Measurements from ENCODE around the gene NFAT5.
"Not testable (repeated sequence)": the region's sequence is repeated elsewhere in the genome, so short reads cannot be mapped to it uniquely, and the experiment has no call there.

The NFAT5 gene

GRCh38 chr16:69553332-69553731 is 12.4 kb upstream of the NFAT5 start:
- no peak for DNase-seq (ENCODE audit: low spot score)

DNA sequence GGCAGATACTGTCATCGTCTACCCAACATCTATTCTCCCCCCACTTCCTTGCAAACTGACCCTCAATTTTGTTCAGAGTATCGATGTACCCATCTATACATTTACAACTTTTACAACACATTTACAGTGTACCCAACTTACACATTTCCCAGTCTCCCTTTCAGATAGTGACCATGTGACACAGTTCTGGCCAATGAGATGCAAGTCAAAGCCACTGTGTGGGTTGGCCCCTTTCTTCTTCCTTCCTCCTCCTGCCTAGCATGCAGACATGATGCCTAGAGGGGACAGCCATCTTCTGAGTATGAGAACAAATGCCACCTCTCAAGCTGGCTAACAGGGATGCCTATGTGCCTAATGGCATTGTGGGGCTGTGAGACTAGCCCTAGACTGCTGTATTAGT is 11.3 kb upstream of the NFAT5 start:
- DNase-seq (ENCODE audit: low spot score): peak; percentile 45

DNA sequence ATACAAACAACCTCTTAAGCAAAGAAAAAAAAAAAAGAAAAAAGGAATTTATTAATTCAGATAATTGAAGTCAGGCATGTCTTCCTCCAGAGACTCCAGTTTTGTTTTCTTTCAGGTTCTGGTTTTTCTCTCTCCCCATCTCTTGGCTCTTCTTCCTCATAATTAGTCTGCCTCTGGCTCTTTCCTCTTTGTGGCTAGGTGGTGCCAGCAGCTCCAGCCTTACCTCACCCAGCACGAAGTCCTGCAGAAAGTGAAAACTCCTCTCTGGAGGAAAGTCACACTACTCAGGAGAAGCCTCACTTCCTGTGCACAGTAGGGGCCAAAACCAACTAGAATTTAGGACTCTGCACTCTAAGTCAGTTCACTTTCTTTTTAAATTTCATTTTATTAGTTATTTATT is 10.3 kb upstream of the NFAT5 start:
- DNase-seq (ENCODE audit: low spot score): no peak

DNA sequence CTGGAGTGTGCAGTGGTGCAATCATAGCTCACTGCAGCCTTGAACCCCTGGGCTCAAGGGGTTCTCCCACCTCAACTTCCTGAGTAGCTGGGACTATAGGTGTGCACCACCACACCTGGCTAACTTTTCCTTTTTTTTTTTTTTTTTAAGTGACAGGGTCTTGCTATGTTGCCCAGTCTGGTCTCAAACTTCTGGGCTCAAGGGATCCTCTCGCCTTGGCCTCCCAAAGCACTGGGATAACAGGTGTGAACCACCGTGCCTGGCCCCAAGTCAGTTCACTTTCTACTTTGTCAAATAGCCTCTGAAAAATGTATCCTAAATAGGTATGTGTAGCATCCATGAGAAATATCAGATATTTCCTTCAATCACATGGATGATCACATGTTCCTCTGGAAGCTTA is 9.9 kb upstream of the NFAT5 start:
- no peak for DNase-seq (ENCODE audit: low spot score)

GRCh38 chr16:69559164-69559563 is 6.6 kb upstream of the NFAT5 start:
- no peak for DNase-seq (ENCODE audit: low spot score)

DNA sequence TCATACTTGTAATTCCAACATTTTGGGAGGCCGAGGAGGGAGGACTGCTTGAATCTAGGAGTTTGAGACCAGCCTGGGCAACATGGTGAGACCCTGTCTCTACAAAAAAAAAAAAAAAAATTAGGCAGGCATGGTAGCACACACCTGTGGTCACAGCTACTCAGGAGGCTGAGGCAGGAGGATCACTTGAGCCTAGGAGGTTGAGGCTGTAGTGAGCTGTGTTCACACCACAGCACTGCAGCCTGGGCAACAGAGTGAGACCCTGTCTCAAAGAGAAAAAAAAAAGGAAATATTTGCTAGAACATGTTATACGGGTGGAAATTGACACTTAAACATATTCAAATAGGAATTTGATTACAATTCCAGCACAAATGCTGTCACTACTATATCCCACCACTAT is 4.4 kb upstream of the NFAT5 start:
- not testable (repeated sequence) for DNase-seq (ENCODE audit: low spot score)

DNA sequence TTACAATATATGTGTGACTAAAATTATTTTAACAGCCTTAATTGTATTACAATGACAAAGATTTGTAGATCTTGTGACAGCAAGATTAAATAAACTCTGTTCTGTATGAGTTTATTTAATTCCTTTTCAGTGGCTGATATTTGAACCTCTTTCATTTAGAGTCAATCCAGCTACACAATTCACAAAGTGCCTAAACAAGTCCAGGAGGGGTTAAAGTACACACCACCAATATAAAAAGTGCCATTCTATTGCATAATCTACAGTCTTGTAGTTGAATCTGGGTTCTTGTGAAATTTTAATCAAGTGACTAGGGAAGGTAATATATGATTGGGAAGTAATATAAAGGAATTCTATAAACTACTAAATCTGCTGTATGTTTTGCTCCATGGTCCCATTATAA is 3.9 kb upstream of the NFAT5 start:
- DNase-seq (ENCODE audit: low spot score): no peak

DNA sequence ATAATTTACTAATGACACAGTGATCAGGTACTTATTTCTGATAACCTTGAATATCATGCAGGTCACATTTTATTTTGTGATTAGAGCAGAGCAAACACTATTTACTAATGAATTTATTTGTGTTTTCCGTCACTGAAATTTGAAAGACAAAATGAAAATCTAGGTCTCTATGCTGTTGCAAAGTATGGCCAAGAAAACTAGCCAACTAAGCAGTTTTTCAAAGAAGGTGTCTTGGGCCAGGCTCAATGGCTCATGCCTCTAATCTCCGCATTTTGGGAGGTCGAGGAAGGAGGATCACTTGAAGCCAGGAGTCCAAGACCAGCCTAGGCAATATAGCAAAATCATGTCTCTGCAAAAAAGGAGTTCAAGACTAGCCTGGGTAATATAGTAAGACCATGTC is 3.0 kb upstream of the NFAT5 start:
- no peak for DNase-seq (ENCODE audit: low spot score)

GRCh38 chr16:69563605-69564580 is 1.9 kb upstream of the NFAT5 start:
- peak; percentile 88 for DNase-seq (ENCODE audit: low spot score)

DNA sequence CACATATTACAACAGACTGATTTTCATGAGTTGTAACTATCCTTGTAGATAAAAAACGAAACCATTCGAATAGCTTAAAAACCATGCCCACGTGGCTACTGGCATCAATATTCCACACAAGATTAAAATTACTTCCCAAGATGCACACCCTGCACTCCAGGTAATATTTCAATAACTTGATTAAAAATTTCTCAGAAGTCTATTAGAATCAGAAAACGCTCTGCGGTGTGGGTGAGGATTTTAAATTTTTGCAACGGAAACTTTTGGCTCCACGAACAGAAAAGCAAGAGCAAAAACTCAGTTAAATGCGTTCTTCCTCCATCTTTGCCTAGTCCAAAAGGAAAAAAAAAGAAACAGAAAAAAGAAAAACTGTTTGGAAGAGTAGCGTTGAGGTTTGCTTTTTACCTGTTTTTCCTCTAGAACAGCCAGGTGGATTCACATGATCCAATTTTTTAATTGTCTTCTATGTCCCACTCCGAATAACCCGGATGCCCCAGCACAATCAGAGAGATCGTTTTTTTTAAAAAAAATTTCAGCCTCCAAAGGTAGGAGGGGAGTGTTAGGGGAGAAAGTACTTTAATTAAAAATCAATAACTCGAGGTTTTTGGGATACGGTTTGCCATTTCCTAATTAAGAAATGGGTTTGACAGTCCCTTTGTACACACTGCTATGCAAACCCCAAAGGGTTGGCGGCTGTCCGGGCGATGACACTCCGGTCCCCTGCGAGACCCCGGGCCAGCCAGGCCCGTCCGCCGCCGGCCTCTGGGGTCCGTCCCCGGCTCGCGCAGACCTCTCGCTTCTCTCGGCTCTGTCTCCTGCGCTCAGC is 708 bp upstream of the NFAT5 start:
- peak; percentile 65 for DNase-seq (ENCODE audit: low spot score)

DNA sequence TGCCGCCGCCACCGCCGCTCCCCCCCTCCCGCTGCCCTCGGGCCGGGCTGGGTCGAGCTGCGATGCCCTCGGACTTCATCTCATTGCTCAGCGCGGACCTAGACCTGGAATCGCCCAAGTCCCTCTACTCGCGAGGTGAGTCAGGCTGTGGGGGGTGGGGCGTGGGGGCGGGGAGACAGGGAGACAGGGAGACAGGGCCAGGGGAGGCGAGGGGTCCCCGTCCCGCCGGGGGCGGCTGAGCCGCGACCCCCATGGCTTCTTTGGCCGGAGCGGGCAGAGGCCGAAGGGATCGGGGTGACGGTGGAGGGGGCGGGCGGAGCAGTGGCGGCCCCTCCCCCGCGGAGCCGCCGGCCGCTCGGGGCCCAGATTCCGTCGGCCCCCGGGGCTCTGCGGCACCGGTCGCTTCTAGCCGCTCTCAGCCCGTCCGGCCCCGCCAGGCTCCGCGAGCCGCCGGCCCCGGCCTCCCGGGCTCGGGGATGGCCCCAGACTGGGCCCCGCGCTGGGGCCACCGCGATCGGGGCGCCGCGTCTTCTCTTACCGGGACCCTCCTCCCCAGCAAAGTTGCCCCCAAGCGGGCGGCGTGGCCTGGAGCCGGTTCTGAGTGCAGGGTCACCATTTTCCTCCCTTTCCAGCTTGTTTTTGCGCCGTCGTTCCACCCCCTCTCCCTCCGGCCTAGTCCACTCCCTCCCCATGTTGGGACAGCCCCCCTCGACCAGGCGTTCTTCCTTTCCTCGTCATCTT is 644 bp downstream of the NFAT5 start:
- DNase-seq (ENCODE audit: low spot score): peak; percentile 57

GRCh38 chr16:69566981-69567680 is 1.4 kb downstream of the NFAT5 start:
- DNase-seq (ENCODE audit: low spot score): peak; percentile 78

GRCh38 chr16:69568676-69569075 is 2.9 kb downstream of the NFAT5 start:
- DNase-seq (ENCODE audit: low spot score): no peak

DNA sequence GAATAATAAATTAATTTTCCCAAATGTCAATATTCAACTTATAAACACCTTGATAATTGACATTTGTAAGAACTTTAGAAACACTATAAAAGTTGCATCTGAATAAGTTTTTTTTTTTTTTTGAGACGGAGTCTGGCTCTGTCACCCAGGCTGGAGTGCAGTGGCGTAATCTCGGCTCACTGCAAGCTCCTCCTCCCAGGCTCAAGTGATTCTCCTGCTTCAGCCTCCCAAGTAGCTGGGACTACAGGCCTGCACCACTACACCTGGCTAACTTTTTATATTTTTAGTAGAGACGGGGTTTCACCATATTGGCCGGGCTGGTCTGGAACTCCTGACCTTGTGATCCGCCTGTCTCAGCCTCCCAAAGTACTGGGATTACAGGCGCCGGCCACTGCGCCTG is 13.0 kb downstream of the NFAT5 start:
- not testable (repeated sequence) for DNase-seq (ENCODE audit: low spot score)

DNA sequence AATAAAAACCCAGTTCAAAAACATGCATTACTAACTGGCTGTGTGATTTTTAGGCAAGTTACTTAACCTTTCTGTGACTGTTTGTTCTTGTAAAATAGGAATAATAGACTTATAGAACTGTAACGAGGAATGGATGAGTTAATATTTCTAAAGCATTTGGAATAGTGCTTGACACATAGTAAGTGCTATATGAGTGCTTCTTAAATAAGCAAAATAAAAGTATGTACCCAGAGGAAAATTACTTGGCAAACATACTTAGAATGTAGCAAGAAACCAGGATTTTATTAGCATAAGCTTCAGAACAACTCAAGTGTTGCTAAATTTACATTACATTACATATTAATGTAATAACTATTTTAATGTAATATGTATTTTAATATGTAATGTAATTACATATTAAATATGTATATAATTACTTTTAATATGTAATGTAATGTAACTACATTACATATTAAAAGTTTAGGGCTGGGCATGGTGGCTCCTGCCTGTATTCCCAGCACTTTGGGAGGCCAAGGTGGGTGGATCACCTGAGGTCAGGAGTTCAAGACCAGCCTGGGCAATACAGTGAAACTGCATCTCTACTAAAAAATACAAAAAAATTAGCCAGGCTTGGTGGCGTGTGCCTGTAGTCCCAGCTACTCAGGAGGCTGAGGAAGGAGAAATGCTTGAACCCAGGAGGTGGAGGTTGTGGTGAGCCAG is 14.2 kb downstream of the NFAT5 start:
- DNase-seq (ENCODE audit: low spot score): no peak

DNA sequence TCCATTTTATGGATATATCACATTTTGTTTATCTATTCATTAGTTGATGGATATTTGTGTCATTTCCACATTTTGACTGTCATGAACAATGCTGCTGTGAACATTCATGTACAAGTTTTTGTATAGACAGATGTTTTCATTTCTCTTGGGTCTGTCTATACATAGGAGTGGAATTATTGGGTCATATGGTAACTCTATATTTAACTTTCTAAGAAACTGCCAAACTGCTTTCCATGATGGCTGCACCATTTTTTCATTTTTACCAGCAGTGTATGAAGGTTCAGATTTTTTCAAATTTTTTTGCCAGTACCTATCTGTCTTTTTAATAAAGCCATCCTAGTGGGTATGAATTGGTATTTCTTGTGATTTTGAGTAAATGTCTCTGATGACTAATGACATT is 15.5 kb downstream of the NFAT5 start:
- no peak for DNase-seq (ENCODE audit: low spot score)

GRCh38 chr16:69584493-69584892 is 18.7 kb downstream of the NFAT5 start:
- DNase-seq (ENCODE audit: low spot score): not testable (repeated sequence)

GRCh38 chr16:69589434-69590269 is 23.9 kb downstream of the NFAT5 start:
- no peak for DNase-seq (ENCODE audit: low spot score)

DNA sequence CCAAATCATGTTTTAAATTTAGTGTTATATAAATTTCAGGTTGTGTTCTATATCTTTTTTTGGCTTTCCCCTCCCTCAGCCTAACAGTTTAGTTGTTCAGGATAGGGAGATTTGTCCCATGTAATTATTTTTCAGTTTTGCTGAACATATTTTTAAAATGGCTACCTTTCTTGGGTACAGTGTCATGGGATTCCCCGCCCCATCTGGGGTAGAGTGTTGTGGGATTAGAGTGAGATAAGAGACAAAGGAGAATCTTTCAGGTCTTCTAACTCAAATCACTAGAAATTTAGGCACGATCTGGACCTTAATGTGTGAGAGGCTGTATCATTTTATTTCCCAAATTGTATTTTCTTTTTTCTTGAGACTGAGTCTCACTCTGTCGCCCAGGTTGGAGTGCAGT is 24.8 kb downstream of the NFAT5 start:
- no peak for DNase-seq (ENCODE audit: low spot score)

DNA sequence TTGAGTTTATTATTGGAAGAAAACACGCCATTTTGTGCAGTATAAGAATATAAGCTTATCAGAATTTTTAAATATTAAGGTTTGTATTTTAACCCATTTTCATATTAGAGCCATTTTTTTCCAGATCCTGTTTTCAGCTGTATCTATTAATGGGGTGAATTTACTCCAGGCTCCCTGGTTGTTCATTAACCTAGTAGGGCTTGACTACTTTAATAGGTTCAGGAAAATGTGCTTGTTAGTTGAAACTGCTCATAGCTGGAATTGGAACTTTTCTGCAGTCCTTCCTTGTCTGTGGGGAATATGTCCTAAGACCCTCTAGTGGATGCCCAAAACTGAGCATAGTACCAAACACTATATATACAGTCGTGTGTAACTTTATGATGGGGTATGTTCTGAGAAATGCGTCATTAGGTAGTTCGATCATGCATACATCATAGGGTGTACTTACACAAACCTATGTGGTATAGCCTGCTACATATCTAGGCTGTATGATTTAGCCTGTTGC is 28.0 kb downstream of the NFAT5 start:
- DNase-seq (ENCODE audit: low spot score): no peak

Data from NAMALWA (cell line).